Activated effector memory CD4-positive, alpha-beta T cell treated with Interleukin-2 at 50 U/mL for 16 hours (primary cell): ENCODE measurements around the gene ZNF326.
"Not testable (repeated sequence)": the region's sequence is repeated elsewhere in the genome, so short reads cannot be mapped to it uniquely, and the experiment has no call there.

Experiments
- DNase-seq: peaks from one replicate; pipeline ENCODE4 v3.0.0-alpha.2; 2020

ZNF326 gene

GRCh38 chr1:89971600-89971999 lies 23.3 kb upstream of the ZNF326 start:
- DNase-seq = no peak

- DNase-seq = no peak
Observed at GRCh38 chr1:89972024-89972423, 22.9 kb upstream of the ZNF326 start.

GRCh38 chr1:89973471-89974127 lies 21.3 kb upstream of the ZNF326 start:
- DNase-seq = no peak

- DNase-seq = no peak
Observed at GRCh38 chr1:89974256-89974655, 20.7 kb upstream of the ZNF326 start.

GRCh38 chr1:89974696-89975470 lies 20.0 kb upstream of the ZNF326 start:
- no peak for DNase-seq

- DNase-seq = no peak
Observed at GRCh38 chr1:89975540-89976125, 19.3 kb upstream of the ZNF326 start.

- no peak for DNase-seq
Observed at GRCh38 chr1:89978755-89979154, 16.2 kb upstream of the ZNF326 start.

GRCh38 chr1:89980605-89981004 lies 14.3 kb upstream of the ZNF326 start:
- DNase-seq = no peak

GRCh38 chr1:89982846-89983245 lies 12.1 kb upstream of the ZNF326 start:
- DNase-seq = not testable (repeated sequence)

- DNase-seq = not testable (repeated sequence)
Observed at GRCh38 chr1:89984564-89985116, 10.3 kb upstream of the ZNF326 start.

- no peak for DNase-seq
Observed at GRCh38 chr1:89986020-89986419, 8.9 kb upstream of the ZNF326 start.

- no peak for DNase-seq
Observed at GRCh38 chr1:89987159-89987819, 7.6 kb upstream of the ZNF326 start.

GRCh38 chr1:89989099-89989498 lies 5.8 kb upstream of the ZNF326 start:
- no peak for DNase-seq

- DNase-seq = no peak
Observed at GRCh38 chr1:89989799-89990198, 5.1 kb upstream of the ZNF326 start.

- DNase-seq = no peak
Observed at GRCh38 chr1:89990976-89991831, 3.7 kb upstream of the ZNF326 start.

GRCh38 chr1:89993541-89993940 lies 1.4 kb upstream of the ZNF326 start:
- DNase-seq = no peak

GRCh38 chr1:89994231-89994804 lies 592 bp upstream of the ZNF326 start:
- no peak for DNase-seq

GRCh38 chr1:89995598-89996449 lies 914 bp downstream of the ZNF326 start:
- no peak for DNase-seq

GRCh38 chr1:89996450-89997110 lies 1.7 kb downstream of the ZNF326 start:
- no peak for DNase-seq

- not testable (repeated sequence) for DNase-seq
Observed at GRCh38 chr1:89997152-89997551, 2.2 kb downstream of the ZNF326 start.
